ENCODE results near the gene EEA1.
A peak's percentile ranks its signal among the peaks of the same experiment; 100 is the strongest.
"Not testable (repeated sequence)": the region's sequence is repeated elsewhere in the genome, so short reads cannot be mapped to it uniquely, and the experiment has no call there.

The EEA1 gene

DNA sequence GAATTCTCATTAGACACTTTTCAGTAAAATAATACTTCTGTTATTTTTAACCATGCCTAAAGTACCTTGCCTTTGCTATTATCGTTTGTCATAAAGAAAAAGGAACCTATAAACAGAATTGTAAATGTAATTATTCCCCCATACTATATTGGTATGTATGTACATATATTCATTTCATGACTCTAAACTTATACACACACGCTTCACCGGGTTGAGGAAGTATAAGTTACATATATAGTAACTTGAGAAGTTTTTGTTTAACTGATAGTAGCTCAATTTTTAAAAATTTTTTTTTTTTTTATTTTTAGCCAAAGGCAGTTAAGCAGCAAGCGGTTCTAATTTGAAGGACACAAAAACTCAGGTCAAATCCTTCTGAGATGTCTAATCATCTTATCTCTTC is 118.7 kb downstream of the EEA1 start:
- no peak for DNase-seq (ENCODE audit: low read depth in 2 of 2)
- TF ChIP-seq, protein P1, sequence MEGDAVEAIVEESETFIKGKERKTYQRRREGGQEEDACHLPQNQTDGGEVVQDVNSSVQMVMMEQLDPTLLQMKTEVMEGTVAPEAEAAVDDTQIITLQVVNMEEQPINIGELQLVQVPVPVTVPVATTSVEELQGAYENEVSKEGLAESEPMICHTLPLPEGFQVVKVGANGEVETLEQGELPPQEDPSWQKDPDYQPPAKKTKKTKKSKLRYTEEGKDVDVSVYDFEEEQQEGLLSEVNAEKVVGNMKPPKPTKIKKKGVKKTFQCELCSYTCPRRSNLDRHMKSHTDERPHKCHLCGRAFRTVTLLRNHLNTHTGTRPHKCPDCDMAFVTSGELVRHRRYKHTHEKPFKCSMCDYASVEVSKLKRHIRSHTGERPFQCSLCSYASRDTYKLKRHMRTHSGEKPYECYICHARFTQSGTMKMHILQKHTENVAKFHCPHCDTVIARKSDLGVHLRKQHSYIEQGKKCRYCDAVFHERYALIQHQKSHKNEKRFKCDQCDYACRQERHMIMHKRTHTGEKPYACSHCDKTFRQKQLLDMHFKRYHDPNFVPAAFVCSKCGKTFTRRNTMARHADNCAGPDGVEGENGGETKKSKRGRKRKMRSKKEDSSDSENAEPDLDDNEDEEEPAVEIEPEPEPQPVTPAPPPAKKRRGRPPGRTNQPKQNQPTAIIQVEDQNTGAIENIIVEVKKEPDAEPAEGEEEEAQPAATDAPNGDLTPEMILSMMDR (IDR thresholded peaks at IDR 0.05; ENCODE audit: low read depth, low read length) = no peak
- no peak overlapping the region for H3K4me3 ChIP-seq (replicated peaks in 1 of 2; ENCODE audit: low read depth in 2 of 2, low read length in 2 of 2)

DNA sequence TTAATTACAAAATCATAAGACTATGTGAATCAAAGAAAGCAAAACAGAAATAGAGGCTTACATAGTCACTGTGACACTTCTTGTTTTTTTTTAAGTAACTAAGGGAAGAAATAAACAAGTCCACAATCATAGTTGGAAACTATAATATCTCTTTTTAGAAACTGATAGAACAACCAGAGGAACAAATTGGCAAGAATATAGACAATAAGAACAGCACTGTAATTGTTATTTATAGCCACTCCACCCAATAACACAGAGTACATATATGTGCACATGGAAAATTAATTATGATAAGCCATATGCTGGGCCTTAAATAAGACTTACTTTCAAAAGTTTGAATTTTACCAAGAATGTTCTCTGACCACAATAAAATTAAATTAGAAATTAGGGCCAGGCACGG is 125.2 kb downstream of the EEA1 start:
- no peak overlapping the region for H3K4me3 ChIP-seq (replicated peaks in 1 of 2; ENCODE audit: low read depth in 2 of 2, low read length in 2 of 2)
- TF ChIP-seq, protein P1 (IDR thresholded peaks at IDR 0.05; ENCODE audit: low read depth, low read length) = no peak
- no peak for DNase-seq (ENCODE audit: low read depth in 2 of 2)

DNA sequence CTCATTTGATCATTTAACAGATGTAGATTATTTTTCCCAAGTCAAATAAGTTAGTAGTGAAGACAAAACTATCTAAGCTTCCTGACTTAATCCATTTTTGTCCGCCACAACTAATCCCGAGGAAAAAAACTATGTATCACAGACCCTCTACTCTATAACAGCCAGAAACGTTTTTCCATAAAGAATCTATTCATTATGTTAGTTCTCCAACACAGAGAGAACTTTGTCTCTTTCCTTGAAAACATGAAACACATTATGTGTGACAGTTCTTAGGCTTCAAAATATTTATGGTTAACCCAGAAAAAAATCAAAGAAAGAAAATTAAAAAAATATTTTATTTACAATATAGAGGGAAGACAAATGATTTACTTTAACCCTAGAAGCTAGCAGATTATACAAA is 126.2 kb downstream of the EEA1 start:
- TF ChIP-seq, protein P1 (IDR thresholded peaks at IDR 0.05; ENCODE audit: low read depth, low read length) = no peak
- no peak for DNase-seq (ENCODE audit: low read depth in 2 of 2)
- no peak overlapping the region for H3K4me3 ChIP-seq (replicated peaks in 1 of 2; ENCODE audit: low read depth in 2 of 2, low read length in 2 of 2)

DNA sequence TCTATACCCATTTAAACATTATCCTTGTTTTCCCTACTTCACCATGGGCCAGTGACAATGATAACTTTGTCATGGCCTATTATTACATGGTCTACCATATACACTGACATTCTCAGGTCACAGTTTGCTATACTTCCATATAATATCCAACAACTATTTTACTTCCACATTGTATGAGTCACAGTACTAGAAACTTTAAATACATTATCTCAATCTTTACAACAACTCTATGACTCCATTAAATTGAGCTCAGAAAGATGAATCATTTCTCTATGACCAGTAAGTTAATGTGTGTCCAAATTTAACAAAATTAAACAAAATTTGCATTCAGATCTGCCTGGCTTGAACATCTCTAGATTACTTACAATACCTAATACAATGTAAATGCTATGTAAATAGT is 132.4 kb downstream of the EEA1 start:
- TF ChIP-seq, protein P1 (IDR thresholded peaks at IDR 0.05; ENCODE audit: low read depth, low read length) = no peak
- no peak overlapping the region for H3K4me3 ChIP-seq (replicated peaks in 1 of 2; ENCODE audit: low read depth in 2 of 2, low read length in 2 of 2)
- DNase-seq (ENCODE audit: low read depth in 2 of 2) = peak in 1 of 2 donors; percentile 28

DNA sequence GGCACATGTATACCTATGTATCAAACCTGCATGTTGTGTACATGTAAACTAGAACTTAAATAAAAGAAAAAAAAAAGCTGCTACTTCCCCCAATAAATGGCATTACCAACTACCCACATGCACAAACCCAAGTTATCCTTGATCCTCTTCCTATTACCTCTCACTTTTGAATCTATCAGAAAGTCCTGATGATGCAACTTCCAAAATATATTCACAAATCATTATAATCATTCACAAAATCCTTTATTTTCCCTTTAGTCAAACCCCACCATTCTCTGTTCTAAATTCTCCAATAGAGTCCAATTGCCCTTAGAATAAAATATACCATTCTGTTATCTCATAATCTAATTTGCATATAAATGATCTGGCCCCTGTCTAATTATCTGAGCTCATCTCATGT is 134.3 kb downstream of the EEA1 start:
- DNase-seq (ENCODE audit: low read depth in 2 of 2) = no peak
- TF ChIP-seq, protein P1 (IDR thresholded peaks at IDR 0.05; ENCODE audit: low read depth, low read length) = no peak
- H3K4me3 ChIP-seq (replicated peaks in 1 of 2; ENCODE audit: low read depth in 2 of 2, low read length in 2 of 2) = no peak overlapping the region

DNA sequence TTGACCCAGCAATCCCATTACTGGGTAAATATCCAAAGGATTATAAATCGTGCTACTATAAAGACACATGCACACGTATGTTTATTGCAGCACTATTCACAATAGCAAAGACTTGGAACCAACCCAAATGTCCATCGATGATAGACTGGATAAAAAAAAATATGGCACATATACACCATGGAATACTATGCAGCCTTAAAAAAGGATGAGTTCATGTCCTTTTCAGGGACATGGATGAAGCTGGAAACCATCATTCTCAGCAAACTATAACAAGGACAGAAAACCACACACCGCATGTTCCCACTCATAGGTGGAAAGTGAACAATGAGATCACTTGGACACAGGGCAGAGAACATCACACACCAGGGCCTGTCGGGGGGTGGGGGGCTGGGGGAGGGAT is 134.7 kb downstream of the EEA1 start:
- H3K4me3 ChIP-seq (replicated peaks in 1 of 2; ENCODE audit: low read depth in 2 of 2, low read length in 2 of 2); DNase-seq (ENCODE audit: low read depth in 2 of 2): not testable (repeated sequence)

DNA sequence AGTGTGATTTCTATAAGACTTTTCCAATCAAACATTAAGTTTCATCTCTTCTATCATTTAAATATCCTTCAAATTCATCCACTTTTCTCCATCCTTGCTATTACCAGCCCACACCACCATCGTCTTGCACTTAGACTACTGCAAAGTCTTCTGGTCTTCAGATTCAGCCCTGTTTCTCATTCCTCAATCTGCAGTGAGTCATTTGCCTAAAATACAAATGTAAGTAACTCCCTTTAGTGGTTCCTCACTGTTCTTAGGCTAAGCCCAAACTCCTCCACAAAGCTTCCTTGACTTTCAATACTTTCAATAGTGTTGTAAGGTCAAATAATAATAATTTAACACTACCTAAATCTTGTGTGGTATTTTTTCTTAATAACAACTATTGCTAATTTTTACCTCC is 143.1 kb downstream of the EEA1 start:
- peak; percentile 26 to 62 for DNase-seq (ENCODE audit: low read depth in 2 of 2)
- H3K4me3 ChIP-seq (replicated peaks in 1 of 2; ENCODE audit: low read depth in 2 of 2, low read length in 2 of 2) = no peak overlapping the region
- TF ChIP-seq, protein P1 (IDR thresholded peaks at IDR 0.05; ENCODE audit: low read depth, low read length) = no peak
